DOHH2 (cell line): ENCODE data around the gene NOL4L.

Experiments
- CTCF ChIP-seq: fragments of 200-600 bp; sonication (generic); IDR thresholded peaks from one replicate; pipeline ENCODE4 v1.5.1; 2014; ENCODE audit warnings: antibody characterized with exemption, mild to moderate bottlenecking, low read depth, low read length; ENCODE audit not compliant: poor library complexity, severe bottlenecking
- EZH2phosphoT487 ChIP-seq: fragments of 200-600 bp; sonication (generic); IDR thresholded peaks from 2 replicates; pipeline ENCODE4 v1.6.1; 2017; ENCODE audit warnings: borderline replicate concordance, mild to moderate bottlenecking, antibody characterized with exemption, low read length, moderate library complexity, mixed read lengths

- TF ChIP-seq CTCF (no peak), EZH2phosphoT487 (no peak)
These were observed 4.1 kb upstream of the NOL4L start for GRCh38 chr20:32589256-32589655.
